Effector memory CD4-positive, alpha-beta T cell (primary cell): ENCODE data around the gene ABCG2.

Source experiments
- DNase-seq, 3 donors: peaks; one replicate each; pipeline ENCODE4 v3.0.0-alpha.2; 2020
- H3K27ac ChIP-seq: 2 replicates; pipeline ENCODE4 v1.7.0; 2013; ENCODE audit warnings: mild to moderate bottlenecking, low read length, moderate library complexity; ENCODE audit not compliant: insufficient read depth, poor library complexity, severe bottlenecking
- H3K27me3 ChIP-seq: replicated peaks from 2 replicates; pipeline ENCODE4 v1.7.0; 2013; ENCODE audit warnings: mild to moderate bottlenecking, low read length; ENCODE audit not compliant: insufficient read depth, control insufficient read depth, poor library complexity, severe bottlenecking
- H3K36me3 ChIP-seq: 2 replicates; pipeline ENCODE4 v1.7.0; 2013; ENCODE audit warnings: mild to moderate bottlenecking, low read length, moderate library complexity; ENCODE audit not compliant: control insufficient read depth, insufficient read depth
- H3K4me1 ChIP-seq: 2 replicates; pipeline ENCODE4 v1.7.0; 2013; ENCODE audit warnings: low read length, mild to moderate bottlenecking; ENCODE audit not compliant: control insufficient read depth, insufficient read depth, poor library complexity, severe bottlenecking
- H3K4me3 ChIP-seq: 2 replicates; pipeline ENCODE4 v1.7.0; 2013; ENCODE audit warnings: low read length, low read depth, mild to moderate bottlenecking; ENCODE audit not compliant: insufficient read depth, poor library complexity, severe bottlenecking
- H3K9me3 ChIP-seq: 2 replicates; pipeline ENCODE4 v1.7.0; 2013; ENCODE audit warnings: mild to moderate bottlenecking, low read length, moderate library complexity; ENCODE audit not compliant: control insufficient read depth

Gene ABCG2

DNA sequence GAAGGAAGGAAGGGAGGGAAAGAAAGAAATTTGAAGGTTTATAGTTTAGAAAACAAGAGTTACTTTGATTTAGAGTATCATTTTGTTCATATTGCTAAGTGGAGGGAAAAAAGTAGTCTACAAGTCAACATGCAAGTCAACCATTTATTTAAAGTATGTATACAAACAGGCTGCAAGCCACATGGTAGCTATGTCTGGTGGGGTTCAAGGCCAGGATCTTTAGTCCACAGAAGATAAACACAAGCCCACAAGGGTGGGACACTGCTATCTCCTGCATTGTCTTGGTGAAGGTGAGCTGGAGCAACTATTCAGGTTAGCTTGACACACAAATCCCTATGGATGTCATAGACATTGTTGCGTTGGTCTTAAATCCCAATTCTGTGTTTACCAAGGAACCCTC lies 71.4 kb downstream of the ABCG2 start:
- Histone ChIP-seq H3K27me3 (no peaks in the 10 kb centered on the region), H3K36me3 (no peaks in the 10 kb centered on the region), H3K9me3 (no peaks in the 10 kb centered on the region), H3K4me1 (no peaks in the 10 kb centered on the region), H3K27ac (no peak overlapping the region), H3K4me3 (no peak overlapping the region)
- no peak for DNase-seq

DNA sequence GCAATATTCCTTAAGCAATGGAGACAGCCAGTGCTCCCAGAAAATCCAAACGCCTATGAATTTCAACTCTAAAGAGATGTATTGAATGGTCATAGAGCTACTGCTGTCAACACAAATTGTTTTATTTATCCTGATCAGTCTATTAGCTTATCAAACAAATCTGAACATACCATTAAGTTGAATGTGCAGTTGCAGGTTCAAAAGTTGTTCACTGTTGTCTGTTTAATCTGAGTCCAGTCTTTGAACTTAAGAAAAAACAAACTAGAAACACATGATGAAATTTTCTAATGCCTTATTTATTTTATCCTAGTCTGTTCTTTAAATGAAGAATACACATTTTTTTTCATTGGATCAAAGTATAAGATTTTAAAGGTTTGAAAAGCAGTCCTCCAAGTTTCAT lies 77.8 kb downstream of the ABCG2 start:
- no peaks in the 10 kb centered on the region for H3K4me1 ChIP-seq
- no peak for DNase-seq
- H3K9me3 ChIP-seq, result no peaks in the 10 kb centered on the region
- no peaks in the 10 kb centered on the region for H3K36me3 ChIP-seq
- no peak overlapping the region for H3K27ac ChIP-seq
- no peak overlapping the region for H3K4me3 ChIP-seq
- H3K27me3 ChIP-seq, result no peaks in the 10 kb centered on the region

DNA sequence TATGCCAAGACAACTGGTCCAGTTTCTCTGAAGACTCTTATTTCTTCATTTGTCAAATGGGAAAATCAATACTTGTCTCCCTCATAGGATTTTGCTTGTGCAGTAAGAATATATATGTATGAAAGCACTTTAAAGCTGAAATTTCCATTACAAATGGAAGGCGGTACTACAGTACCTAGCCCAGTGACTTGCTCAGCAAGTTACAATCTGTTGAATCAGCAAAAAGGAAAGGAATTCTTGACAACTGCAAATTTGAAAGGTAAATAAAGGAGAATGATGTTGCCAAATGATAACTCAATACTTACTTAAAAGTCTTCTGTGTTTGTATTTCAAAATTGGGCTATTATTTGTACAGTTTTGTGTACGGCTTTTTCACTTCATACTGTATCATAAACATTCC lies 79.9 kb downstream of the ABCG2 start:
- H3K9me3 ChIP-seq, result no peaks in the 10 kb centered on the region
- no peak overlapping the region for H3K4me3 ChIP-seq
- DNase-seq, result no peak
- peaks cover 13% of the 10 kb centered on the region for H3K36me3 ChIP-seq
- H3K4me1 ChIP-seq, result no peaks in the 10 kb centered on the region
- H3K27ac ChIP-seq, result no peak overlapping the region
- no peaks in the 10 kb centered on the region for H3K27me3 ChIP-seq

DNA sequence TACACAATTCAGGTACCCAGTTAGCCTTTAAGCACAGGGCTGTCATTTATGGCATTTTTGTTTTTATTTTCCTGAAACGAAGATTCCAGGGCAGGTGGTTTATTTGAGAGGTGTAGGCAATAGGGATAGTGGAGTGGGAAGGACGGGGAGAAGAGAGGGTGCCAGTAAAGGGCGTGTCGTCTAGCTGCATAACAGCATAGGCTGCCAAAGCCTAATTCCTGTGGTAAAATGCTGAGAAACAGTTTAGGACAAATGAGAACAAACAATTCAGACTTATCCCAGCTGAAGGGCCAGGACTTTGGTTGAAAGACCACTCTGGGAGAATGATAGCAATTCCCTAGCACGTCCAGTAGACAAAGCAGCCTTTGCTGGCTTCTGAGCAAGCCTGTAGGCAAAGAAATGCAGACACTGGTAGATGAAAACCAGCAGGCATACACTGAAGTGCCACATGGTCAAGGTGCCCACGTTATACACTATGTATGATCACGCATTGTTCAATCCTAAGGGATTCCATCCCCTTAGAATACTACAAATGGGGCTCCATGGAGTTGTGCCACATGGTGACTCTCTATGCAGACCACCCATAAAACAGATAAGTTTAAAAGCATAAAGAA lies 80.4 kb downstream of the ABCG2 start:
- peaks cover 13% of the 10 kb centered on the region for H3K36me3 ChIP-seq
- no peak overlapping the region for H3K27ac ChIP-seq
- no peak overlapping the region for H3K4me3 ChIP-seq
- no peaks in the 10 kb centered on the region for H3K4me1 ChIP-seq
- H3K27me3 ChIP-seq, result no peaks in the 10 kb centered on the region
- no peaks in the 10 kb centered on the region for H3K9me3 ChIP-seq
- no peak for DNase-seq

DNA sequence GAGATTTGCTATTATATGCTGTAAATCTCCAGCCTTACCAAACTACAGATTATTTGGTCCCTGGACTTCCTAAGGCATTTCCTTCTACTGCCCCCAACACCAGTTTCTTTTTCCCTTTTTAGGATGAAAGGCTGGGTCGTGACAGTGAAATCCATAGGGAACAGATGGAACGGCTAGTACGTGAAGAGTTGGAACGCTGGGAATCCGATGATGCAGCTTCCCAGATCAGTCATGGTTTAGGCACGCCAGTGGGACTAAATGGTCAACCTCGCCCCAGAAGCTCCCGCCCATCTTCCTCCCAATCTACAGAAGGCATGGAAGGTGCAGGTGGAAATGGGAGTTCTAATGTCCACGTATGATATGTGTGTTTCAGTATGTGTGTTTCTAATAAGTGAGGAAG lies 83.1 kb downstream of the ABCG2 start:
- H3K36me3 ChIP-seq, result peaks cover 25% of the 10 kb centered on the region
- no peaks in the 10 kb centered on the region for H3K27me3 ChIP-seq
- H3K9me3 ChIP-seq, result no peaks in the 10 kb centered on the region
- no peak for DNase-seq
- no peak overlapping the region for H3K4me3 ChIP-seq
- H3K27ac ChIP-seq, result no peak overlapping the region
- H3K4me1 ChIP-seq, result no peaks in the 10 kb centered on the region

DNA sequence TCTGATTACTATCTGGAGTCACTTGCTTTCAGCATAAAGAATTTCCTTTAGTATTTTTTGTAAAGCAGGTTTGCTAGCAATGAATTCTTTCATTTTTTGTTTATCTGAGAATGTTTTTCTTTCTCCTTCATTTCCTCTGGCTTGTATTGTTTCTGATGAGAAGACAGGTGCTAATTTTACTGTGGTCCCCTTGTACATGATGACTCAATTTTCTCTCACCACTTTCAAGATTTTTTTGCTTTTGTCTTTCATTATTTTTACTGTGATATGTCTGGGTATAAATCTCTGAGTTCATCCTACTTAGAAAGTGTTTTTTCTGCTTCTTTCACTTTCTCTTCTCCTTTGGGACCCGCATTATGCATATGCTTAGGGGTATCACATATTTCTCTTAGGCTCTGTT lies 88.4 kb downstream of the ABCG2 start:
- DNase-seq, result no peak
- Histone ChIP-seq H3K27ac (no peak overlapping the region), H3K9me3 (no peaks in the 10 kb centered on the region), H3K27me3 (no peaks in the 10 kb centered on the region), H3K4me3 (no peak overlapping the region), H3K4me1 (no peaks in the 10 kb centered on the region), H3K36me3 (peaks cover 28% of the 10 kb centered on the region)

DNA sequence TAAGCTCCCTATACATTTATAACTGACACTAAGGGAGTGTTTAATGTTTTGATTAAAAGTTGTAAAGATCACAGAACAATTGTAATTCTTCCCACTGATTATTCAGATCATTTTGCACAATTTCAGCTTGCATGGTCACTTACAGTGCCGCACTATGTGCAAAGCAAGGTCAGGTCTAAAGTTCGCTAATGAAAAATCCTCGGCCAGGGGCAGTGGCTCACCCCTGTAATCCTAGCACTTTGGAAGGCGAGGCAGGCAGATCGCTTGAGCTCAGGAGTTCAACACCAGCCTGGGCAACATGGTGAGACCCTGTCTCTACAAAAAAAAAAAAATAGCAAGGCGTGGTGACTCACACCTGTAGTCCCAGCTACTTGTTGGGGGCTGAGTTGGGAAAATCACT lies 94.0 kb downstream of the ABCG2 start:
- Histone ChIP-seq H3K4me3 (no peak overlapping the region), H3K36me3 (peaks cover 13% of the 10 kb centered on the region), H3K9me3 (no peaks in the 10 kb centered on the region), H3K27me3 (no peaks in the 10 kb centered on the region), H3K27ac (no peak overlapping the region), H3K4me1 (no peaks in the 10 kb centered on the region)
- no peak for DNase-seq

DNA sequence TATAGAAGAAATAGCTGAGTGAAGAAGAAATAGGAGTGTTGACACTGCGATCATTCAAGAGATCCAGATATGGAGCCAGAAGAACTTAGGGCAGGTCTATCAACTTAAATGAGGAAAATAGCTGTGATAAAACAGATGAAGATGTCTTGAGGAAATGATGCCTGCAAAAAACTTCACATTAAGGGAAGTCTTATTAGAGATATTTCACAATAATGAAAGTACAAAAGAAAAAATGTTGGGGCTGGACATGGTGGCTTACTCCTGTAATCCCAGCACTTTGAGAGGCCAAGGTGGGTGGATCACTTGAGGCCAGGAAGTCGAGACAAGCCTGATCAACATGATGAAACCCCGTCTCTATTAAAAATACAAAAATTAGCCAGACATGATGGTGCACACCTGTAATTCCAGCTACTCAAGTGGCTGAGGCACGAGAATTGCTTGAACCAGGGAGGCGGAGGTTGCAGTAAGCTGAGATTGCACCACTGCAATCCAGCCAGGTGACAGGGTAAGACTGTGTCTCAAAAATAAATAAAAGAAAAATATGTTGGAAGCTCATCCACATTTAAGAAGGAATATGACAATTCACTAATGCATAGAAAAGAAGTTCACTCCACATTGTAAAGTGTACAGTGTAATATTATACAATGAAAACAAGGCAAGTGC lies 94.7 kb downstream of the ABCG2 start:
- H3K27ac ChIP-seq, result no peak overlapping the region
- H3K9me3 ChIP-seq, result no peaks in the 10 kb centered on the region
- no peak for DNase-seq
- peaks cover 13% of the 10 kb centered on the region for H3K36me3 ChIP-seq
- H3K4me3 ChIP-seq, result no peak overlapping the region
- H3K27me3 ChIP-seq, result no peaks in the 10 kb centered on the region
- no peaks in the 10 kb centered on the region for H3K4me1 ChIP-seq

DNA sequence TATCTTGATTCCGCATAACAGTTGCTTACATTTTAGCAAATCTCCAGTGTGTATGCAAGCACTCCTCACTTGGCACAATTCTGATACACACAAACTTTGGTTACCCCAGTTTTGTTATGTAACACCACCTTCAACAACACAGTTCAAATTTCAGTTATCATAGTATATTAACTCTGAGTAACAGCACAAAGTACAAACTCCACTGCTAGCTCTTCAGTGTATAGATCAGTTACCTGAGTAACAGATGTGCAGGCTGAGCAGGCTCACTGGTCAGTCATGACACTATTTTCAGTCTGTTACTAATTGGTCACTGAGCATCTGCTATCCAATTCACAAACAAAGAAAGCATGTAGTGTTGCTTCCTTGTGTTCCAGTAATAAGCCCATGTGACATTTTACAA lies 95.6 kb downstream of the ABCG2 start:
- Histone ChIP-seq H3K4me3 (no peak overlapping the region), H3K36me3 (peaks cover 8% of the 10 kb centered on the region), H3K9me3 (no peaks in the 10 kb centered on the region), H3K27ac (no peak overlapping the region), H3K4me1 (no peaks in the 10 kb centered on the region), H3K27me3 (no peaks in the 10 kb centered on the region)
- DNase-seq, result no peak

DNA sequence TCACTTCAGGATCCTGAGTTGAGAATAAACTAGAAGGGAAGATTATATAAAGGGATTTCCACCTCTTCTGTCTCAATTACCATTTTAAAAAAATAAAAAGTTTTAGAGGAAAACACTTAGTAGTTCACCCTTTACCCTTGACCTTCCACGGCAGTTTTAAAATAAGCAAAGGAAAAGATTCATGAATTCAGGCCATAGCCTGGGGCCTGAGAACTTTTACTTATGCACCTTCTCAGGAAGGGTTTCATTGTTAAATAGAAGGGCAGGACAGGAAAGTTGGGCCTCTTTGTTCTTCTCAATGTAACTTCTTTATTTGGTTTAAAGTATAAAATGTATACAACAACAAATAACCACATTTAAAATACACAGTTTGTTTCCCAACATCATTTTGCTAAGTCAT lies 96.1 kb downstream of the ABCG2 start:
- H3K4me3 ChIP-seq, result no peak overlapping the region
- H3K27me3 ChIP-seq, result no peaks in the 10 kb centered on the region
- peaks cover 4% of the 10 kb centered on the region for H3K36me3 ChIP-seq
- H3K4me1 ChIP-seq, result no peaks in the 10 kb centered on the region
- no peak for DNase-seq
- H3K9me3 ChIP-seq, result no peaks in the 10 kb centered on the region
- H3K27ac ChIP-seq, result no peak overlapping the region
